HCT116 (cell line): ENCODE measurements around the gene SYNJ2. TPM values are rescaled to one million over a fixed set of nuclear protein-coding genes. Genes with fewer than 3 reads are reported as not detected.

Source experiments
- ATAC-seq: fragments of 200-7000 bp; cut with Tn5 transposase; 2 replicates; pipeline ENCODE4 v1.9.1; 2020; ENCODE audit warnings: mild to moderate bottlenecking, moderate library complexity
- BruUV-seq: library from RNA; stranded (reverse); fragments of 400-500 nt; replicated peaks from 2 replicates; lab custom pipeline; 2021; lab: Mats Ljungman, UMichigan
- CTCF ChIA-PET: fragments of 300-600 bp; sonication (Branson Sonifier 250); formaldehyde crosslinking; loops from one replicate; lab custom pipeline; 2021; ENCODE audit warnings: antibody characterized with exemption; lab: Charles Lee
- POLR2A ChIA-PET: fragments of 300-600, 350-600 bp; sonication (Branson Sonifier 250); formaldehyde crosslinking; loops from one replicate; lab custom pipeline; 2021; ENCODE audit warnings: antibody characterized with exemption; lab: Charles Lee
- RAD21 ChIA-PET, 2 experiments: fragments of 300-600 bp; sonication (Branson Sonifier 250); formaldehyde crosslinking; loops; one replicate each; lab custom pipeline; 2023; ENCODE audit warnings: low total read pairs in 2 of 2; ENCODE audit not compliant: uncharacterized antibody in 2 of 2, unreplicated experiment in 2 of 2, low non-redundant PET in 1 of 2; lab: Charles Lee
- DNase-seq: peaks from one replicate; pipeline ENCODE4 v3.0.0-alpha.2; 2010; ENCODE audit warnings: low read depth, low spot score
- H2AFZ ChIP-seq: fragments of 200-600 bp; shearing (Covaris generic), sonication (generic); 2 replicates; pipeline ENCODE4 v1.6.1; 2017; ENCODE audit warnings: low read depth, mixed run types, mixed read lengths, antibody characterized with exemption, low read length; ENCODE audit not compliant: poor library complexity, severe bottlenecking
- H3K27ac ChIP-seq: 2 replicates; pipeline ENCODE4 v1.5.1; 2012; ENCODE audit warnings: low read depth, low read length
- H3K27me3 ChIP-seq: fragments of 200-600 bp; sonication (generic); 2 replicates; pipeline ENCODE4 v1.6.1; 2016; ENCODE audit warnings: mixed run types, low read length, mixed read lengths; ENCODE audit not compliant: insufficient read depth
- H3K36me3 ChIP-seq, 2 experiments: fragments of 200-500 bp in 1 of 2; fragments of 200-600 bp in 1 of 2; sonication (Bioruptor generic) in 1 of 2; sonication (generic) in 1 of 2; 2 replicates each; pipeline versions ENCODE4 v1.5.1 to v1.6.1; 2014 to 2016; ENCODE audit warnings: low read length in 2 of 2, inconsistent platforms in 1 of 2, mixed read lengths in 1 of 2, mixed run types in 1 of 2; ENCODE audit not compliant: insufficient read depth in 2 of 2, control insufficient read depth in 1 of 2
- H3K4me1 ChIP-seq, 2 experiments: fragments of 200-600 bp in 1 of 2; sonication (generic) in 1 of 2; 2 replicates each; pipeline versions ENCODE4 v1.5.1 to v1.6.1; 2012 to 2017; ENCODE audit warnings: low read length in 2 of 2, inconsistent platforms in 1 of 2, mild to moderate bottlenecking in 1 of 2, mixed read lengths in 1 of 2, mixed run types in 1 of 2, moderate library complexity in 1 of 2; ENCODE audit not compliant: insufficient read depth in 2 of 2, control insufficient read depth in 1 of 2
- H3K4me2 ChIP-seq: fragments of 200-600 bp; sonication (generic); 2 replicates; pipeline ENCODE4 v1.6.1; 2017; ENCODE audit warnings: mixed run types, low read length, mixed read lengths
- H3K4me3 ChIP-seq, 2 experiments: fragments of 200-600 bp in 1 of 2; sonication (generic) in 1 of 2; replicated peaks in 1 of 2; 2 replicates each; pipeline ENCODE4 v1.5.1; 2011 to 2016; ENCODE audit warnings: low read length in 2 of 2, control low read depth in 1 of 2, low read depth in 1 of 2, mild to moderate bottlenecking in 1 of 2, mixed read lengths in 1 of 2, mixed run types in 1 of 2
- H3K79me2 ChIP-seq: fragments of 200-600 bp; sonication (generic); 2 replicates; pipeline ENCODE4 v1.6.1; 2017; ENCODE audit warnings: mild to moderate bottlenecking, mixed run types, low read length, moderate library complexity, mixed read lengths; ENCODE audit not compliant: insufficient read depth
- H3K9ac ChIP-seq: fragments of 200-600 bp; sonication (generic); 2 replicates; pipeline ENCODE4 v1.6.1; 2016; ENCODE audit warnings: low read length, mixed read lengths
- H3K9me2 ChIP-seq: fragments of 200-600 bp; sonication (generic), shearing (Covaris generic); 2 replicates; pipeline ENCODE4 v1.6.1; 2017; ENCODE audit warnings: mixed run types, mild to moderate bottlenecking, moderate library complexity; ENCODE audit not compliant: insufficient read depth
- H3K9me3 ChIP-seq, 2 experiments: fragments of 200-500 bp in 1 of 2; fragments of 200-600 bp in 1 of 2; sonication (Bioruptor generic) in 1 of 2; sonication (generic) in 1 of 2; 2 replicates each; pipeline ENCODE4 v1.6.1; 2014 to 2017; ENCODE audit warnings: low read length in 2 of 2, mixed read lengths in 2 of 2, inconsistent platforms in 1 of 2, low read depth in 1 of 2, mild to moderate bottlenecking in 1 of 2, mixed run types in 1 of 2, moderate library complexity in 1 of 2; ENCODE audit not compliant: control insufficient read depth in 1 of 2, insufficient read depth in 1 of 2
- H4K20me1 ChIP-seq: fragments of 200-600 bp; sonication (generic), shearing (Covaris generic); 2 replicates; pipeline ENCODE4 v1.6.1; 2017; ENCODE audit warnings: mixed run types, mild to moderate bottlenecking, moderate library complexity; ENCODE audit not compliant: insufficient read depth
- CTCF ChIP-seq, 3 experiments: fragments of 200-600 bp in 1 of 3; sonication (generic) in 1 of 3; IDR thresholded peaks in 2 of 3; conservative IDR thresholded peaks in 1 of 3; 2 replicates each; pipeline ENCODE4 v1.5.1; 2012 to 2017; ENCODE audit warnings: low read depth in 2 of 3, low read length in 2 of 3, antibody characterized with exemption in 1 of 3, borderline replicate concordance in 1 of 3, control low read depth in 1 of 3, mild to moderate bottlenecking in 1 of 3, mixed read lengths in 1 of 3, mixed run types in 1 of 3, moderate library complexity in 1 of 3; ENCODE audit not compliant: insufficient read depth in 1 of 3
- FOSL1 ChIP-seq: IDR thresholded peaks from 2 replicates; pipeline ENCODE4 v1.6.1; 2012; ENCODE audit warnings: low read depth
- JUND ChIP-seq: IDR thresholded peaks from 2 replicates; pipeline ENCODE4 v1.6.1; 2012
- RAD21 ChIP-seq: IDR thresholded peaks from 2 replicates; pipeline ENCODE4 v1.6.1; 2012; ENCODE audit warnings: low read depth, mild to moderate bottlenecking
- SP1 ChIP-seq: IDR thresholded peaks from 2 replicates; pipeline ENCODE4 v1.6.1; 2012; ENCODE audit warnings: low read depth
- YY1 ChIP-seq: IDR thresholded peaks from 2 replicates; pipeline ENCODE4 v1.6.1; 2011; ENCODE audit warnings: low read length, low read depth, moderate library complexity, mild to moderate bottlenecking; ENCODE audit not compliant: insufficient replicate concordance; ENCODE audit errors: extremely low read depth
- ZBTB33 ChIP-seq: IDR thresholded peaks from 2 replicates; pipeline ENCODE4 v1.6.1; 2011; ENCODE audit warnings: mild to moderate bottlenecking, low read length, moderate library complexity; ENCODE audit not compliant: insufficient replicate concordance; ENCODE audit errors: extremely low read depth
- intact Hi-C: fragments of 100-400 bp; cut with micrococcal nuclease; formaldehyde crosslinking; loops from 2 replicates; pipeline ENCODE4 v1.10.0; 2022
- total RNA-seq: library from RNA; stranded (reverse); gene quantifications from one replicate; pipeline ENCODE4 v1.2.1, GENCODE V29; 2021; ENCODE audit not compliant: unreplicated experiment

The SYNJ2 gene
- total RNA-seq, 1 experiment from 2014 or later, result 23.9 TPM

- no peak for TF ChIP-seq ZBTB33
- TF ChIP-seq SP1, result peak; percentile 78
- TF ChIP-seq YY1, result no peak
- no peak; the same call in 1 of the 2 replicates for TF ChIP-seq RAD21
- TF ChIP-seq CTCF (IDR thresholded peaks at IDR 0.05 in 2 of 3, conservative IDR thresholded peaks at IDR 0.05 in 1 of 3; ENCODE audit: borderline replicate concordance in 1 of 3, insufficient read depth in 1 of 3, low read depth in 2 of 3, low read length in 2 of 3), result no peak
- peak; percentile 15; the same call in 1 of the 2 replicates for TF ChIP-seq JUND
Observed at GRCh38 chr6:158060455-158061360, 79.0 kb downstream of the SYNJ2 start (continued).

- peak overlapping the region; percentile 74 for H3K4me2 ChIP-seq
- no peak overlapping the region for H3K4me3 ChIP-seq
- peaks cover 45 to 56% of the 10 kb centered on the region in 2 experiments for H3K4me1 ChIP-seq
- no peaks in the 10 kb centered on the region for H3K27me3 ChIP-seq
- no peaks in the 10 kb centered on the region for H4K20me1 ChIP-seq
- no peak overlapping the region for H2AFZ ChIP-seq
- no peak for DNase-seq
- intact Hi-C loops, result no loop called here
- RAD21 ChIA-PET, result no interaction called here
- CTCF ChIA-PET, result interaction anchor here (0.8 to 3.5 kb wide), 2 partner anchors 10 to 78 kb away, joined by 4 to 18 read pairs; no protein-coding TSS in a partner anchor
- POLR2A ChIA-PET, result no interaction called here
- TF ChIP-seq SP1 (no peak), FOSL1 (no peak)
- TF ChIP-seq, all 23 proteins: peak for 0
- Histone ChIP-seq H3K27ac (peak overlapping the region; percentile 85), H3K79me2 (no peaks in the 10 kb centered on the region), H3K9me2 (no peaks in the 10 kb centered on the region), H3K9ac (peak overlapping the region; percentile 62), H3K9me3 (no peaks in the 10 kb centered on the region), H3K36me3 (no peaks in the 10 kb centered on the region; a peak in 2 of 4 replicates)
- BruUV-seq, result no TSS peak
- ATAC-seq, result no peak
Observed at GRCh38 chr6:158061361-158061708, 79.7 kb downstream of the SYNJ2 start.
